WTC11 (cell line): ENCODE results near the gene ZNF529.

ENCODE experiments used
- ATF3 ChIP-seq: sonication (generic); formaldehyde crosslinking; conservative IDR thresholded peaks from 2 replicates; pipeline ENCODE4 v1.8.1; 2022; ENCODE audit warnings: mild to moderate bottlenecking, missing genetic modification reagents
- CREB1 ChIP-seq: sonication (generic); formaldehyde crosslinking; IDR thresholded peaks from 2 replicates; pipeline ENCODE4 v1.8.0; 2023; ENCODE audit warnings: mild to moderate bottlenecking, missing genetic modification reagents
- GRHL2 ChIP-seq: fragments of 250-450 bp; sonication (Bioruptor Pico); IDR thresholded peaks from 2 replicates; pipeline ENCODE4 v1.8.0; 2022; ENCODE audit warnings: mild to moderate bottlenecking, moderate library complexity; ENCODE audit not compliant: insufficient replicate concordance, severe bottlenecking
- JUN ChIP-seq: sonication (generic); formaldehyde crosslinking; IDR thresholded peaks from 2 replicates; pipeline ENCODE4 v1.8.0; 2023; ENCODE audit warnings: mild to moderate bottlenecking, missing genetic modification reagents
- NR1H2 ChIP-seq: sonication (generic); formaldehyde crosslinking; IDR thresholded peaks from 2 replicates; pipeline ENCODE4 v1.9.0; 2021; ENCODE audit warnings: mild to moderate bottlenecking, moderate library complexity, missing genetic modification reagents
- SMAD4 ChIP-seq: sonication (generic); formaldehyde crosslinking; IDR thresholded peaks from 2 replicates; pipeline ENCODE4 v1.8.0; 2022; ENCODE audit warnings: mild to moderate bottlenecking, missing genetic modification reagents
- SP1 ChIP-seq: sonication (generic); formaldehyde crosslinking; conservative IDR thresholded peaks from 2 replicates; pipeline ENCODE4 v1.8.1; 2022; ENCODE audit warnings: missing genetic modification reagents
- TF ChIP-seq, protein P1 (sequence below): fragments of 200-600 bp; IDR thresholded peaks from 2 replicates; pipeline ENCODE4 v1.8.0; 2022; ENCODE audit warnings: antibody characterized with exemption

GRCh38 chr19:36528921-36529518 lies 44.1 kb downstream of the ZNF529 start:
- TF ChIP-seq SMAD4 (CRISPR knock-in tag) (no peak), GRHL2 (CRISPR knock-in tag) (no peak), CREB1 (CRISPR knock-in tag) (no peak), ATF3 (CRISPR knock-in tag) (no peak), NR1H2 (CRISPR knock-in tag) (no peak), JUN (no peak), SP1 (CRISPR knock-in tag) (no peak)
- TF ChIP-seq, protein P1, sequence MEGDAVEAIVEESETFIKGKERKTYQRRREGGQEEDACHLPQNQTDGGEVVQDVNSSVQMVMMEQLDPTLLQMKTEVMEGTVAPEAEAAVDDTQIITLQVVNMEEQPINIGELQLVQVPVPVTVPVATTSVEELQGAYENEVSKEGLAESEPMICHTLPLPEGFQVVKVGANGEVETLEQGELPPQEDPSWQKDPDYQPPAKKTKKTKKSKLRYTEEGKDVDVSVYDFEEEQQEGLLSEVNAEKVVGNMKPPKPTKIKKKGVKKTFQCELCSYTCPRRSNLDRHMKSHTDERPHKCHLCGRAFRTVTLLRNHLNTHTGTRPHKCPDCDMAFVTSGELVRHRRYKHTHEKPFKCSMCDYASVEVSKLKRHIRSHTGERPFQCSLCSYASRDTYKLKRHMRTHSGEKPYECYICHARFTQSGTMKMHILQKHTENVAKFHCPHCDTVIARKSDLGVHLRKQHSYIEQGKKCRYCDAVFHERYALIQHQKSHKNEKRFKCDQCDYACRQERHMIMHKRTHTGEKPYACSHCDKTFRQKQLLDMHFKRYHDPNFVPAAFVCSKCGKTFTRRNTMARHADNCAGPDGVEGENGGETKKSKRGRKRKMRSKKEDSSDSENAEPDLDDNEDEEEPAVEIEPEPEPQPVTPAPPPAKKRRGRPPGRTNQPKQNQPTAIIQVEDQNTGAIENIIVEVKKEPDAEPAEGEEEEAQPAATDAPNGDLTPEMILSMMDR: no peak
